HEK293 (cell line): ENCODE data around the gene COL1A1.

Experiments
- EGR2 ChIP-seq: fragments of 450-650 bp; formaldehyde crosslinking; IDR thresholded peaks from 2 replicates; pipeline ENCODE4 v1.5.1; 2016; ENCODE audit warnings: low read depth, missing biosample characterization, missing genetic modification characterization
- ELK4 ChIP-seq: IDR thresholded peaks from 2 replicates; pipeline ENCODE4 v1.6.1; 2011; ENCODE audit warnings: mild to moderate bottlenecking, low read depth, low read length, borderline replicate concordance
- FEZF1 ChIP-seq: fragments of 450-650 bp; formaldehyde crosslinking; IDR thresholded peaks from 2 replicates; pipeline ENCODE4 v1.5.1; 2016; ENCODE audit warnings: missing biosample characterization, missing genetic modification characterization
- GLI4 ChIP-seq: fragments of 450-650 bp; formaldehyde crosslinking; IDR thresholded peaks from 2 replicates; pipeline ENCODE4 v1.5.1; 2016; ENCODE audit warnings: missing biosample characterization, missing genetic modification characterization
- KLF1 ChIP-seq: fragments of 450-650 bp; formaldehyde crosslinking; IDR thresholded peaks from 2 replicates; pipeline ENCODE4 v1.5.1; 2016; ENCODE audit warnings: missing biosample characterization, missing genetic modification characterization
- KLF7 ChIP-seq: fragments of 450-650 bp; formaldehyde crosslinking; IDR thresholded peaks from 2 replicates; pipeline ENCODE4 v1.5.1; 2016; ENCODE audit warnings: missing biosample characterization, missing genetic modification characterization, borderline replicate concordance
- REST ChIP-seq: fragments of 450-650 bp; formaldehyde crosslinking; IDR thresholded peaks from 2 replicates; pipeline ENCODE4 v1.5.1; 2016; ENCODE audit warnings: missing biosample characterization, missing genetic modification characterization
- ZBTB17 ChIP-seq: fragments of 450-650 bp; formaldehyde crosslinking; IDR thresholded peaks from 2 replicates; pipeline ENCODE4 v1.5.1; 2016; ENCODE audit warnings: missing biosample characterization, missing genetic modification characterization
- ZBTB48 ChIP-seq: fragments of 450-650 bp; formaldehyde crosslinking; IDR thresholded peaks from 2 replicates; pipeline ENCODE4 v1.5.1; 2016; ENCODE audit warnings: missing biosample characterization, missing genetic modification characterization
- ZBTB49 ChIP-seq: fragments of 450-650 bp; formaldehyde crosslinking; IDR thresholded peaks from 2 replicates; pipeline ENCODE4 v1.5.1; 2016; ENCODE audit warnings: missing biosample characterization, missing genetic modification characterization, low read depth
- ZFP3 ChIP-seq: fragments of 450-650 bp; formaldehyde crosslinking; IDR thresholded peaks from 2 replicates; pipeline ENCODE4 v1.5.1; 2016; ENCODE audit warnings: low read depth, missing biosample characterization, missing genetic modification characterization
- ZNF112 ChIP-seq: fragments of 450-650 bp; formaldehyde crosslinking; IDR thresholded peaks from 2 replicates; pipeline ENCODE4 v1.5.0; 2017; ENCODE audit warnings: missing biosample characterization, missing genetic modification characterization
- ZNF174 ChIP-seq: fragments of 450-650 bp; formaldehyde crosslinking; IDR thresholded peaks from 2 replicates; pipeline ENCODE4 v1.5.0; 2017; ENCODE audit warnings: missing biosample characterization, mild to moderate bottlenecking, missing genetic modification characterization
- ZNF202 ChIP-seq: fragments of 450-650 bp; formaldehyde crosslinking; IDR thresholded peaks from 2 replicates; pipeline ENCODE4 v1.5.1; 2016; ENCODE audit warnings: missing biosample characterization, missing genetic modification characterization, borderline replicate concordance
- ZNF23 ChIP-seq: fragments of 450-650 bp; formaldehyde crosslinking; IDR thresholded peaks from 2 replicates; pipeline ENCODE4 v1.5.1; 2016; ENCODE audit warnings: missing biosample characterization, missing genetic modification characterization, borderline replicate concordance
- ZNF266 ChIP-seq: fragments of 450-650 bp; formaldehyde crosslinking; IDR thresholded peaks from 2 replicates; pipeline ENCODE4 v1.5.1; 2016; ENCODE audit warnings: missing biosample characterization, missing genetic modification characterization, low read depth
- ZNF37A ChIP-seq: fragments of 450-650 bp; IDR thresholded peaks from 2 replicates; pipeline ENCODE4 v1.5.1; 2018; ENCODE audit warnings: missing biosample characterization, missing genetic modification characterization
- ZNF426 ChIP-seq: fragments of 450-650 bp; formaldehyde crosslinking; IDR thresholded peaks from 2 replicates; pipeline ENCODE4 v1.5.1; 2017; ENCODE audit warnings: missing biosample characterization, missing genetic modification characterization, mild to moderate bottlenecking, inconsistent platforms, moderate library complexity
- ZNF433 ChIP-seq: fragments of 450-650 bp; formaldehyde crosslinking; IDR thresholded peaks from 2 replicates; pipeline ENCODE4 v1.5.1; 2016; ENCODE audit warnings: missing biosample characterization, missing genetic modification characterization, low read depth
- ZNF530 ChIP-seq: fragments of 450-650 bp; formaldehyde crosslinking; IDR thresholded peaks from 2 replicates; pipeline ENCODE4 v1.5.1; 2016; ENCODE audit warnings: low read depth, missing biosample characterization, missing genetic modification characterization
- ZNF548 ChIP-seq: fragments of 450-650 bp; formaldehyde crosslinking; IDR thresholded peaks from 2 replicates; pipeline ENCODE4 v1.5.1; 2016; ENCODE audit warnings: missing biosample characterization, missing genetic modification characterization
- ZNF561 ChIP-seq: fragments of 450-650 bp; IDR thresholded peaks from 2 replicates; pipeline ENCODE4 v1.5.1; 2018; ENCODE audit warnings: missing biosample characterization, missing genetic modification characterization, borderline replicate concordance
- ZNF596 ChIP-seq: fragments of 450-650 bp; IDR thresholded peaks from 2 replicates; pipeline ENCODE4 v1.5.0; 2018; ENCODE audit warnings: missing biosample characterization, mild to moderate bottlenecking, missing genetic modification characterization, moderate library complexity
- ZNF610 ChIP-seq: fragments of 450-650 bp; formaldehyde crosslinking; IDR thresholded peaks from 2 replicates; pipeline ENCODE4 v1.5.1; 2016; ENCODE audit warnings: missing biosample characterization, missing genetic modification characterization, borderline replicate concordance
- ZNF621 ChIP-seq: fragments of 450-650 bp; formaldehyde crosslinking; IDR thresholded peaks from 2 replicates; pipeline ENCODE4 v1.5.1; 2017; ENCODE audit warnings: missing biosample characterization, missing genetic modification characterization
- ZNF660 ChIP-seq: fragments of 450-650 bp; IDR thresholded peaks from 2 replicates; pipeline ENCODE4 v1.5.1; 2018; ENCODE audit warnings: missing biosample characterization, mild to moderate bottlenecking, missing genetic modification characterization
- ZNF701 ChIP-seq: fragments of 450-650 bp; formaldehyde crosslinking; IDR thresholded peaks from 2 replicates; pipeline ENCODE4 v1.5.1; 2016; ENCODE audit warnings: missing biosample characterization, missing genetic modification characterization
- ZNF747 ChIP-seq: fragments of 450-650 bp; formaldehyde crosslinking; IDR thresholded peaks from 2 replicates; pipeline ENCODE4 v1.5.1; 2016; ENCODE audit warnings: missing biosample characterization, missing genetic modification characterization
- ZNF76 ChIP-seq: fragments of 450-650 bp; formaldehyde crosslinking; IDR thresholded peaks from 2 replicates; pipeline ENCODE4; 2016; ENCODE audit warnings: low read depth, missing biosample characterization, missing genetic modification characterization, borderline replicate concordance
- ZSCAN18 ChIP-seq: fragments of 450-650 bp; formaldehyde crosslinking; IDR thresholded peaks from 2 replicates; pipeline ENCODE4 v1.5.1; 2016; ENCODE audit warnings: missing biosample characterization, missing genetic modification characterization

COL1A1 gene

GRCh38 chr17:50177983-50178834, 23.2 kb downstream of the COL1A1 start (continued):
- TF ChIP-seq REST (tag by site-specific recombination): no peak
- TF ChIP-seq GLI4 (tag by site-specific recombination): no peak
- no peak for TF ChIP-seq ZNF37A (tag by site-specific recombination)
- TF ChIP-seq ZFP3 (tag by site-specific recombination): no peak
- no peak for TF ChIP-seq ZNF530 (tag by site-specific recombination)
- TF ChIP-seq ZNF701 (tag by site-specific recombination): no peak
- no peak for TF ChIP-seq ZNF433 (tag by site-specific recombination)
- TF ChIP-seq ZNF202 (tag by site-specific recombination): no peak
- TF ChIP-seq ZSCAN18: no peak
- TF ChIP-seq ZBTB17 (tag by site-specific recombination): peak; percentile 81
- TF ChIP-seq FEZF1: no peak
- no peak for TF ChIP-seq ZNF426 (tag by site-specific recombination)
- TF ChIP-seq KLF1 (tag by site-specific recombination): peak; percentile 95
- TF ChIP-seq ZNF621 (tag by site-specific recombination): no peak
- 0 out of 2 replicates have a peak, but pooled peaks have one; percentile 38 for TF ChIP-seq ZNF660 (tag by site-specific recombination)
- no peak for TF ChIP-seq KLF7
- peak; percentile 90; the same call in 1 of the 2 replicates for TF ChIP-seq ZNF610 (tag by site-specific recombination)
- TF ChIP-seq ZNF76 (tag by site-specific recombination): peak; percentile 55; the same call in 1 of the 2 replicates
- TF ChIP-seq ZNF548 (tag by site-specific recombination): no peak
- peak; percentile 99 for TF ChIP-seq EGR2 (tag by site-specific recombination)
- TF ChIP-seq ZNF174: no peak
- no peak for TF ChIP-seq ZNF266 (tag by site-specific recombination)
- no peak for TF ChIP-seq ZBTB49 (tag by site-specific recombination)
- no peak for TF ChIP-seq ZNF23
- no peak for TF ChIP-seq ZNF747
- TF ChIP-seq ELK4: no peak
- TF ChIP-seq ZNF596 (tag by site-specific recombination): no peak
- no peak for TF ChIP-seq ZNF112 (tag by site-specific recombination)
- no peak for TF ChIP-seq ZNF561 (tag by site-specific recombination)
- TF ChIP-seq ZBTB48 (tag by site-specific recombination): peak; percentile 85; the same call in 1 of the 2 replicates
